GM19324 (cell line): Measurements from ENCODE around the gene STX18.

Source experiments
- ATAC-seq: cut with Tn5 transposase; IDR thresholded peaks from one replicate; pipeline ENCODE4 v1.9.1; 2021; ENCODE audit warnings: mild to moderate bottlenecking, moderate library complexity; ENCODE audit not compliant: unreplicated experiment, low FRiP score

The STX18 gene

GRCh38 chr4:4408576-4409335 is 133.1 kb downstream of the STX18 start:
- ATAC-seq, result no peak

- ATAC-seq, result no peak
Observed at GRCh38 chr4:4408132-4408523, 133.7 kb downstream of the STX18 start.

- no peak for ATAC-seq
Observed at GRCh38 chr4:4407299-4408131, 134.3 kb downstream of the STX18 start.

GRCh38 chr4:4406455-4407298 is 135.2 kb downstream of the STX18 start:
- no peak for ATAC-seq

GRCh38 chr4:4405358-4405962 is 136.4 kb downstream of the STX18 start:
- ATAC-seq, result no peak

- ATAC-seq, result no peak
Observed at GRCh38 chr4:4402966-4403365, 138.9 kb downstream of the STX18 start.

- ATAC-seq, result no peak
Observed at GRCh38 chr4:4401036-4401435, 140.8 kb downstream of the STX18 start.

GRCh38 chr4:4398430-4398829 is 143.4 kb downstream of the STX18 start:
- ATAC-seq, result no peak

- no peak for ATAC-seq
Observed at GRCh38 chr4:4397441-4397819, 144.4 kb downstream of the STX18 start.

GRCh38 chr4:4396628-4397440 is 145.0 kb downstream of the STX18 start:
- ATAC-seq, result no peak

- peak; percentile 72 for ATAC-seq
Observed at GRCh38 chr4:4395849-4396627, 145.8 kb downstream of the STX18 start.

- ATAC-seq, result no peak
Observed at GRCh38 chr4:4395371-4395770, 146.5 kb downstream of the STX18 start.

- ATAC-seq, result no peak
Observed at GRCh38 chr4:4394644-4395043, 147.2 kb downstream of the STX18 start.

GRCh38 chr4:4392501-4393183 is 149.2 kb downstream of the STX18 start:
- ATAC-seq, result no peak

- no peak for ATAC-seq
Observed at GRCh38 chr4:4391866-4392265, 150.0 kb downstream of the STX18 start.

GRCh38 chr4:4390515-4391240 is 151.2 kb downstream of the STX18 start:
- no peak for ATAC-seq

- ATAC-seq, result no peak
Observed at GRCh38 chr4:4390046-4390445, 151.8 kb downstream of the STX18 start.
